ENCODE measurements around the gene MANBA.

GRCh38 chr4:102667001-102667400 lies 93.8 kb downstream of the MANBA start:
- TF ChIP-seq CTCF (IDR thresholded peaks at IDR 0.05) (no peak), POLR2A (IDR thresholded peaks at IDR 0.05) (no peak)
